Lower leg skin (tissue), 3 donors: ENCODE results near the gene IRX6.

Source experiments
- CTCF ChIP-seq, 3 donors: fragments of 450-650 bp; IDR thresholded peaks; one replicate each; pipeline ENCODE4 v1.5.1; 2016; ENCODE audit warnings: antibody characterized with exemption in 3 of 3, mild to moderate bottlenecking in 3 of 3, moderate library complexity in 2 of 3
- POLR2A ChIP-seq, 2 donors: fragments of 450-650 bp; IDR thresholded peaks; one replicate each; pipeline ENCODE4 v1.6.1; 2016 to 2017; ENCODE audit warnings: antibody characterized with exemption in 2 of 2, mild to moderate bottlenecking in 1 of 2, moderate library complexity in 1 of 2

DNA sequence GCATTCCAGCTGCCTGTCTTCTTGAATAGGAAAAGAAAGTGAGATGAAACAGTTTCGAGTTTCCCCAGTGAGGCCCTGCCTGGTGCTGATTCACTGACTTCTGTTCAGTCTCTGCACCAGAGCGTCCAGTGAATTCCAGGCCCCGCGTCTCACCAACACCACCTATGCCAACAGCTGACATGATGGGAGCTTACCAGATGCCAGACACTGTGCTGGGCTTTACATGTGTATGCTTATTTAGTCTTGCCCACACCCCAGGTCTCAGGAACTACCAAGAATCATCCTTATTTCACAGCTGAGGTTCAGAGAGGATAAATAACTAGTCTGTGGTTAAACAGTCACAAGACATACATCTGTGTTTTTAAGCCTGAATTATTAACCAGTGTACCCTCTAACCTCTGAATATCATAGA lies 29.1 kb upstream of the IRX6 start:
- TF ChIP-seq CTCF (IDR thresholded peaks at IDR 0.05) (no peak), POLR2A (IDR thresholded peaks at IDR 0.05) (no peak)
